T-helper 22 cell (primary cell): Measurements from ENCODE around the gene RFX1.
A peak's percentile ranks its signal among the peaks of the same experiment; 100 is the strongest.

Source experiments
- DNase-seq: peaks from one replicate; pipeline ENCODE4 v3.0.0-alpha.2; 2020; ENCODE audit warnings: low read depth

The RFX1 gene

DNA sequence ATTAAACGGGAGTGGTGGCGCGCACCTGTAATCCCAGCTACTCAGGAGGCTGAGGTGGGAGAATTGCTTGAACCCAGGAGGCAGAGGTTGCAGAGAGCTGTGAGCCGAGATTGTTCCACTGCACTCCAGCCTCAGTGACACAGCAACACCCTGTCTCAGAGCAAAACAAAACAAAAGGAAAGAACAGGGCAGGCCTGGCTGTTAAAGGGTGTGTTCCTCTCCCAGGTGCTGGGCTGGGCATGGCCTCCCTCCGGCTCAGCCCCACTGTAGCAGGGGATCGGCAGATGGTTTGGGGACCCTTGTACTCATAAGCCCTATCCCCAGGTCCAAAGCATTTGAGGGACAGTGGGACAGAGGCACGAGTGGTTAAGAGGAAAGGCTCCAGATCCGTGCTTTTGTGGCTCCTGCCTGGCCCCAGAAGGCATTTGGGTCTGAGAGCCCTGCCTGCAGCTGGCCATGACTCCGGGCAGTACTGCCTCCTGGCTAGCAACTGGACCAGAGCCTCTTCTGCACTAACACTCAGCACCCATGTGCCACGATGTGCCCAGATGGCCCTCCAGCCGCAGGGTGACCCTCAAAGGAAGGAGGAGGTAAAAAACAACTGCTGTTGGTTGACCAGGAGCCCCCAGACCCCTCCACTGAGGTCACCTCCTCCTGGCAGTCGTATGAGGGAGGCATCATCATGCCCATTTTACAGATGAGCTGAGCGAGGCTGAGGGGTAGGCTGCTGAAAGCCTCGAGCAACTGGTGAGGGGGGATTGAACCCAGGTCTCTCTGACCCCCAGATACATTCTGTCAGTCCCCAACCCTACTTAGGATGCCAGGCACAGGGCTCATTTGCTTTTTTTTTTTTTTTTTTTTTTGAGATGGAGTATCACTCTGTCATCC, 10.0 kb downstream of the RFX1 start:
- DNase-seq: no peak

DNA sequence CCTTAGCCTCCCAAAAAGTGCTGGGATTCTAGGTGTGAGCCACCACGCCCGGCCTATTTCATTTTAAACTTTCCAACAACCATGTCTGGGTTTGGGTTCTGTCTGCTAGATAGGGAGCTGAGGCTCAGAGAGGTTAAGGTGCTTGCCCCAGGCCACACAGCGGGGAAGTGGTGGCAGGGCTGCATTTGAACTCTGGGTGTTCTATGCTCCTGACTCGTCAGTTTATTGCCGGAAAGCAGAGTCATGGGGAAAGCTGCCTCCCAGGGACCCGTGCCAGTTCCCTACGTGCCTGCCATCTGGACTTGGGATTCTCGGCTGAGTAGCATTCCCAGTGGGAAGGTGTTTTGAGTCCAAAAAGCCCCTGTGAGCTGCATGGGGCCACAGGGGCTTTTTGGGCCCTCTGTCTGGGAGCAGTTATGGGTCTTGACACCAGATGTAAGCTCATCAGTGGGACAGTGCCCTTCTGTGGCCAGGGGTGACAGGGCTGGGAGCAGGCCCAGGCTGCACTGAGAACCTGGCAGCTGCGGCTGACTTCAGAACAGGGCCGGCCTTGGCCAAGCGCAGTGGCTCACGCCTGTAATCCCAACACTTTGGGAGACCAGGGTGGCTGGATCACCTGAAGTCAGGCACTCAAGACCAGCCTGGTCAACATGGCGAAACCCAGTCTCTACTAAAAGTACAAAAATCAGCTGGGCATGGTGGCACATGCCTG, 10.9 kb downstream of the RFX1 start:
- DNase-seq: no peak

DNA sequence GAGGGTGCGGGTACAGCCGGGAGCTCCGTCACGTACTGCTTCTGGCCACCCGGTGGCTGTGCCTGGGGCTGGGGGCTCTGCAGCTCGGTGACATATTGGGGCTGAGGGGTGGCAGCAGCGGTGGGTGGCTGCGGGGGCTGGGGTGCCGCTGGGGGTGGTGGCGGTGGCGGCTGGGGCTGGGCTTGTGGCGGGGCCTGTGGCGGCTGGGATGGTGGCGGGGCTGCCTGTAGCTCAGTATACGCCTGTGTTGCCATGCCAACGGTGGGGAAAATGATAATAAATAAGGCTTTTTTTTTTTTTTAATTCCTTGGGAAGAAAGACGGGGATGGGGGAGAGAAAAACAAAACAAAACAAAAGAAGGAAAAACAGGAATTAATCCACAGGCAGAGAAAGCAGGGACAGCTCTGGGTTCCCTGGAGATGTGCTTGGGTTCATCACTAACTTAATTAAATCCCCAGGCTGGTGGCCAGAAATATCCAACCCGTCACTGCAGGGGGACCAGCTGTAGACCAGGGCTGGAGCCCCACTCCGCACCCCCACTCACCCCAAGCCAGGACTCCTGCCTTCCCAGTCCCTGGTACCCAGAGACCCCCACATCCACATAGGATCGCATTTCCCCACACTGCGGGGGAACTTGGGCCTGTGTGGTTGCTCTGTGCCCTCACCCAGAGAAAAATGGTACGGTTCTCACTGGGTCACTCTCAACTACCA, 12.4 kb downstream of the RFX1 start:
- no peak for DNase-seq

DNA sequence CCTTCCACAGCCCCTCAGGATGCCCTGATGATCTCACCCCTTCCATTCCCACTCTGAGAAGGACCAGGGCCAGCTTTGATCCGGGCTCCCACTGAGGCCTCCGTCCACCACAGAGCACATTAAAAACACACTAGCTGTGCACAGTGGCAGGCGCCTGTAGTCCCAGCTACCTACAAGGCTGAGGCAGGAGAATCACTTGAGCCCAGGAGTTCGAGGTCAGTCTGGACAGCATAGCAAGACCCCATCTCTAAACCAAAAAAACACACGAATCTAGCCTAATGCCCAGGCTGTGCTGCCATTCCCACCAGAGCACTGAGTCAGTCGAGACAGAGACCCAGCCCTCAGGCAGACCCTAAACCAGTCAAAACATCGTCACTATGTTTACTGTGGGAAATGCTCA, 14.1 kb downstream of the RFX1 start:
- no peak for DNase-seq

DNA sequence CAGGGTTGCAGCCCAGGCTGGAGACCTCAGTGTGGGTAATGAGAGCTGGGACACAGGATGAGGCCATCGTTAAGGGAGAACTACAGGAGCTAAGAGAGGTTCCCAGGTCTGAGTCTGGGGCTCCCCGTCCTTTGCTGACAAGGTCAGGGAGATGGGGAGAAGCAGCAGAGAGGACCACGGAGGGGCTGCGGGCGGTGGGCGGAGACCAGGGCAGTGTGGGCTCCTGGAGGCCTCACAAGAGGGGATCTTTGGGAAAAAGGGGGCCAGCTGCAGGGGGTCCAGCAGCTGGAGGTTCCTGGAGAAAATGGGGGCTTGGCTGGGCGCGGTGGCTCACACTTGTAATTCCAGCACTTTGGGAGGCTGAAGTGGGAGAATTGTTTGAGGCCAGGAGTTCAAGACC, 16.0 kb downstream of the RFX1 start:
- no peak for DNase-seq

DNA sequence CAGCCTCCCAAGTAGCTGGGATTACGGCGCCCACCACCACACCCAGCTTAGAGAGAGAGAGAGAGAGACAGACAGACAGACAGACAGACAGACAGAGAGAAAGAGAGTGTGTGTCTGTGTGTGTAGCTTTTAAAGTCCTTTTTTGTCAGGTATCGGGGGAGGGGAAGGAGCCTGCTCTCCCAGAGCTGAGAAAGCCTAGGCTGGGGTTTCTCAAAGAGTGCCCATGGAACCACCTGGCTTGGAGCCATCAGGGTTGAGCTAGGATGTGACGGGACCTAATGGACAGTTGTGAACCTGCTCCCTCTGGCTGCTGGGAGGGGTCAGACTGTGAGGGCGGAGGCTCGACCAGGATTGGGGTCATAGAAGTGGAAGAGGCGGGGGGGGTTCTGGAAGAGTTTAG, 16.6 kb downstream of the RFX1 start:
- no peak for DNase-seq

DNA sequence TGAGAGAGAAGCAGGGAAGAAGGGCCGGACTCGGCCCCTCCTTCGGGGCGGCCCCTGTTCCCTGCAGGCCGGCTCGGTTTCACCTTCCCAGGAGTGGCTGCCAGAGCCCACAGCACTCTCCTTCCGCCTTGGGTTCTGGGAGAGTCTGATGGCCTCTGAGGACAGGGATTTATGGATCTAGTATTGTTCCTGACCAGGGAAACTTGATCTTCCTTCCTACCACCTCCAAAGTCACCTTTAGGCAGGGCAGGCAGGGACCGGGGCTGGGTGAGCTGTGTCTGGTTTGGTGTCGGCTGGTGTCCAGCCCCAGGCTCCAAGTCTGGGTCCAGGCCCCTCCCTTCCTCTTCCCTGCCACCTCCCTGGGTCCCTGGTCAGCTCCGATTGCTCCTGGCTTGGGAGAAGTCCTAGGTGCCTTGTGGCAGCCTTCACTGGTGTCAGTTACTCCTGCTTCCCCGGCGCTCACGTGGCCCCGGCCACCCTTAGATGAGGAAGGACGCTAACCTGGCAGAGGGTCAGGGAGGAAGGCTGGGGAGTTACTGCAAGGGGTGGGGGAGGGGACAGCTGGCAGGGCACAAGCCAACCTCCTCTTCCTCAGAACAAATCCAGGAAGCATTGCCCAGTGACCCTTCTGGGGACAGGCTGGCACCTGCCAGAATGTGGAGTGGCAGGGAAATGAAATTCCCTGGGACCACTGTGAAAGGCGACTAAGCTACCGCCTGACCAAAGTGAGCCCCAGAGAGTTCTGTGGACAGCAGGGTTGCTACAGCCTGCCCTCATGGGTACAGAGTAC, 18.8 kb downstream of the RFX1 start:
- DNase-seq: no peak

DNA sequence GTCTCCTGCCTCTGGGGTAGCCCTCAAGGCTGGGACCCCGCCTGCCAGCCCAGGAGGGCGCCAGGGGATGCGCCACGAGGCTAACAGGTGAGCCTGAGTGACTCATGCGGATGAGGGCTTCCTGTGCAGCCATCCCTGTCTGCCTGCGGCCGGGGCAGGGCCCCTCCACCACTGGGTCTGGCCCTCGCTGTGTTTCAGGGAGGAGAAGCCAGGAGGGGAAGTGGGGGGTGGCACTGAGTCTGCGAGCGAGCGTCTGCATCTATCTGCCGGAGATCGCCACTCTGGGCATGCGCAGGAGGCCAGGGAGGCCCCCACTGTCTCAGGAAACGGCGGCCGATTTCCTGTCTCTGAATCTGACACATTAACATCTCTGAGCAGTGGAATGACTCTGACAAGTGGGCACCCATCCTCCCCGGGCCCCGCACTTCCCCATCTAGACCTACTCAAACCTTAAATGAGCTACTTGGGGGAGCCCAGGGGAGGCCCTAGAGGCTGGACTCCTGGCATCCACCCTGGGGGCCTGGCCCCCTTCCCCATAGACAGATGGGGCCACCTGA, 19.7 kb downstream of the RFX1 start:
- peak; percentile 100 for DNase-seq

DNA sequence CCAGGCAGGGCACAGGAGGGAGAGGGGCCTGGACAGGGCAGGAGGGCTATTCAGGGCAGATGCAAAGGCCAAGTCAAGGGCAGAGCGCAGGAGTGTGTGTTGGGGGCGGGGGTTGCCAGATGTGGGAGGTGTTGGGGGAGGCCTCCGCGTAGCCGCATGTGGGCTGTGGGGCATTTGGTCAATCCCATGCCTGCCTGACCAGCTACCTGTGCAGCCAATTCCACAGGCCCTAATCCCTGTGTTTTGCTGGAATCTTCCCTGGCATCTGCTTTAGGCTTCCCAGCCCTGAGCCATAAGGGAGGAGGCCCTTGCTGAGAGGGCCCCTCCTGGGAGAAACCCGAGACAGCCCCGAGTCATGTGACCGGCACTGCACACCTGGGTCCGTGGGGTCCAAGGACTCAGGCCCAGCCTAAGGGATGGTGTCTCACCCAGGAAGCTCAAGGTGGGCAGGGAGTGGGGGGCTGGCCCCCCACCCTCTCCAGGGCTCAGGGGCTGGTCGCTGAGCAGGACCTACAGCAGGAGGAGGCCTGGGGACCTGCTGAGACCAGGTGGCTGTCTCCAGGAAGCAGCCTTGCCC, 20.3 kb downstream of the RFX1 start:
- peak; percentile 12 for DNase-seq

DNA sequence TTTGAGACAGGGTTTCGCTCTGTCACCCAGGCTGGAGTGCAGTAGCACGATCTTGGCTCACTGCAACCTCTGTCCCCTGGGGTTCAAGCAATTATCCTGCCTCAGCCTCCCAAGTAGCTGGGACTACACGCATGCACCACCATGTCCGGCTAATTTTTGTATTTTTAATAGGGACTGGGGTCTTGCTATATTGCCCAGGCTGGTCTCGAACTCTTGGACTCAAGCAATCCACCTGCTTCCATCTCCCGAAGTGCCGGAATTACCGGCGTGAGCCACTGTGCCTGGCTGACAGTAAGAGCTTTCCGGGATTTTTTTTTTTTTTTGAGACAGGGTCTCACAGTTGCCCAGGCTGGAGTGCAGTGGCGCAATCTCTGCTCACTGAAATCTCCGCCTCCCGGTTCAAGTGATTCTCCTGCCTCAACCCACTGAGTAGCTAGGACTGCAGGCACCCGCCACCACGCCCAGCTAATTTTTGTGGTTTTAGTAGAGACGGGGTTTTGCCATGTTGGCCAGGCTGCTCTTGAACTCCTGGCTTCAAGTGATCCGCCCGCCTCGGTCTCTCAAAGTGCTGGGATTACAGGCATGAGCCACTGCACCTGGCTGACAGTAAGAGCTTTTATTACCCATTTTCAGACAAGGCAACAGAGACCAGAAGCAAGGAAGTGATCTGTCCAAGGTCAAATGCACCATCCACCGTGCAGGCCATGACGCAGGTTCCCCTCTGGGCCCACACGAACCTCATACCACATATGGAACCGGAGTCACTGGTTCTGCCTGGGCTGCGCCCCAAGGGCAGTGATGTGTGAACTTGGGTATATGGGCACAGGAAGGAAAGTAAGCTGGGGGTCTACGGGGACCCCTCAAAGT, 21.0 kb downstream of the RFX1 start:
- peak; percentile 51 for DNase-seq

DNA sequence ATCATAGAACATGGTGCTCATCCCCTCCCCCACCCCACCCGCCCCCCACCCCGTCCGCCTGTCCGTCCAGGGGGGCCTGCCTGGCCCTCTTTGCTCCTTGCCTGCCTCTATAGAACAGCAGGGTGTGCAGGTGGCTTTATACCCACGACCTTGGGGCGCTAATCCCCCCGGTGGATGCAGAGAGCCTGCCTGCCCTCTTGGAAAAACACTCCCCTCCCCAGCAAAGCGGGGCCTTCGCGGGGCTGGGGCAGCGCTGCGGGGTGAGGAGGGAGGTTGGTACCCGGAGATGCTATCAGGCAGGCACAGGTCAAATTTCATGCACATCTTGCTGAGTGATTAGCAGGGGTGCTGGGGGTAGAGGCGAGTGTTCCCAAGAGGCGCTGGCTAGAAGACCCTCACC, 21.9 kb downstream of the RFX1 start:
- no peak for DNase-seq

DNA sequence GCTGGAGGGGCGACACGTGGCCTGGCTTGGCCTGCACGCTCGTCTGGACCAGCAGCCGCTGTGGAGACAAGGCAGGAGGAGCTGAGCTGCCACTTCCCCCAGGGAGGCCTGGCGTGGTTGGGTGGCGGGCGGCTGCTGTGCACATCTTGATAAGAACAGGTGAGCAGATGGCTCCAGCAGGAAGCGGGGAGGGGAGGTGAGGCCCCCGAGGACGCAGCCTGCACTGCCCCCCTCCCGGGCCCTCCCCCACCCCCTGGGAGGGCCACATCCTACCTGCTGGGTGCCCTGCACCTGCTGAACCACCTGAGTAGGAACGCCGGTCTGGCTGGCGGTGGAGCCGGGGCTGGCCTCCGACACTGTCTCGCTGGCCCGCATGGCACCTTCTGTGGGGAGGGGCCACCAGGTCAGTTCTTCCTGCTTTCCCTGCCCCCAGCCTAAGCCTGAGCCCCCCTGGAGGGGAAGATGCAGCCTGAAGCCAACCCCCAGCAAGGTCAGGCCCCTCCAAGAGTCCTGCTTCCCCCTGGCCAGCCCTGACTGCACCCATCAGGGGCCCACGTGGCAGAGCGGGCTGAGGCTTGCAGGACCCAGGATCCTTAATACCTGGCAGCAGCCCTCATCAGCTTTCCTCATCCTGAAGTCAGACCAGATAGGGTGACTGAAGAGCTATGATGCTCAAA, 22.8 kb downstream of the RFX1 start:
- peak; percentile 33 for DNase-seq

DNA sequence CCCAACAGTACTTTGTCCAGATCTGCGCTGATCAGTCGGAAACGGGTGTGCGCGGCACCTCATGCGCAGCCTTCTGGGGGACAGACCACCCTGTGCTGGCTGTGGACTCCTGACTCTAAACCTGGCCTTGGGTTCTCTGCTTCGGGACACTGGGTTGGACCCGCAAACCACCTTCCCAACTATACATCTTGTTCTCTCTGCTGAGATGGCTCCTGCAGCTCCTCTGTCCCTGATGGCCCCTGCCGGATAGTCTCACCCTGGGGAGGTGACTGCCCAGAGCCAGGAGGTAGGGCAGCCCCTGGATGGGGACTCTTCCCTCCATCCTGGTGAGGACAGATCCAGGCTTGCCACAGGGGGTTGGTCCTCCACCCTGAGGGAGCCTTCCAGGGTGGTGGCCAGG, 23.3 kb downstream of the RFX1 start:
- DNase-seq: no peak

DNA sequence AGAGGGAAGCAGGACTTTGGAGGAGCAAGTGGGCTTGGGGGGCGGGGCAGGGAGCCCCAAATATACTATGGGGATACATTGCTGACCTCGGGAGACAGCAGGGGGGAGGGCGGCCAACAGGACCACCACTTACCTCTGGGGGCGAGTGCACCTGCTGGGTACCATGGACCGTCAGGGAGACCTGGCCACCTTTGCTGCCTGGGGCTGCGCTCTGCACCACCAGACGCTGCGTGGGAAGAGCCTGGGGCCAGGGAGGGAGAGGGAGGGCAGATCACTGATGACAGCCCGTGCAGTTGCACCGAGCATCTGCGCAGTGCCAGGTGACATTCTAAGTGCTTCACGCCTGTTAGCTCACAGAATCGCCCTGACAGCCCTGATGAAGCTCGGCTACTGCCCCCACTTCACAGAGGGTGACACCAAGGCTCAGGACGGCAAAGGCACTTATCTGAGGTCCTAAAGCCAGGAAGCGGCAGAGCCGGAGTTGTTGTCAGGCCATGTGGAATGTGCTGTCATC, 24.1 kb downstream of the RFX1 start:
- no peak for DNase-seq

DNA sequence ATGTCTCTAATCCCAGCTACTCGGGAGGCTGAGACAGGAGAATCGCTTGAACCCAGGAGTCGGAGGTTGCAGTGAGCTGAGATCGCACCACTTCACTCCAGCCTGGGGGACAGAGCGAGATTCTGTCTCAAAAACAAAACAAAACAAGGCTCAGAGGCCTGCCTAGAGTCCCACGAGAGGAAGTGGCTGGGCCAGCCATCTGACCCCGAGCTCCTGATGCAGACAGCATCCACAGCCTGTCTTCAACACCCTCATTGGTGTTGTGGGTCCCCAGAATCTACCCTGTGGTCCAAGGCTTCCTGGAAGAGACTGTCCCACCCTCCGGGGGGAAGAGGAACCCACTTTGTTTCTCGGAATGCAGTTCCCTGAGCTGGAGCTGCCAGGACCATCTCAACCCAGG, 24.7 kb downstream of the RFX1 start:
- DNase-seq: no peak

DNA sequence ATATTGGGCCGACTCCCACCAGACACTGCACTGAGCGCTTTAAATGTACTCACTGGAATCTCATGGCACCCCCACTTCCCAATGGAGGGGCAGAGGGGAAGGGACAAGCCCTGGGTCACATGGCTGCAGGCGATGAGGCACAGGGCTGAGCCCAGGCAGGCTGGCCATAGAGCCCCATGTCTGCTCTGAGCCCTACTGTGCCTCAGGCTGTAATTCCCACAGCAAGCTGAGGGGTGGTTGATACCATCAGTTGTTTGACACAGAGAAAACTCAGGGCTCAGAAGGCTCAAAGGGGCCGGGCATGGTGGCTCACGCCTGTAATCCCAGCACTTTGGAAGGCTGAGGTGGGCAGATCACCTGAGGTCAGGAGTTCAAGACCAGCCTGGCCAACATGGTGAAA, 25.1 kb downstream of the RFX1 start:
- no peak for DNase-seq

DNA sequence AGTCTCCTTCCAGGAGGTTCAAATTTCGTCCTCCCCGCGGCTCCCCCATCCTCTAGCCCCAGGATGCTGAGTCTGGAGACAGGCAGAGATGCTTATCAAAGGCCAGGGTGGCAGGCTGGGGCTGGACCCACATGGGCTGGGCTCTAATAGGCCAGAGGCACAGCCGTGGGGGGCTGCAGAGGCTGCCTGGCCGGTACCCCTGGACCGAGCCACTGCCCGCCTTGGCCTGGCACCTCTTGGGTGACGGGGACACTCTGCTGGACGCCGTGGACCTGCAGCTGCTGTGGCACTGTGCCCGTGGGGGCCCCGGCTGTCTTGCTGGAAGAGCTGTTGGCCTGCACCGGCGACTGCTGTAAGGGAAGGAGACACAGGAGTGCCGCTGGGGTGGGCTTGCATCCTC, 25.8 kb downstream of the RFX1 start:
- DNase-seq: no peak

DNA sequence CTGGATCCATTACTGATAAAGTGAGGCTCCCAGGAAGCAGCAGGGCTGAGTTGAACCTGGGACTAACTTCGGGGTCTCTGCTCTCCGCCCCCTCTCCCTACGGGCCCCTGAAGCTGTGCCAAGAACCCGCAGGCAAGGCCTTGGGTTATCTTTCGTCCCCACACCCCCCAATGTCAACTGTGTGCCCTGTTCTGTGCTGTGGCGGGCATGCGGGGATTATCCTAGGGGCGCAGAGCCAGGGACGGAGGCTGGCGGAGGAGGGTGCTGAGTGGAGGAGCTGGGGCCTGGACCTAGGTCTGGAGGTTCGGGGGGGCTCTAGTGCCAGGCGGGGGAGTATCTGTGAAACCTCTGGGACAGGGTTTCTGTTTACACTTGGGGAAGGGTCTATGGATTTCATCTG, 26.4 kb downstream of the RFX1 start:
- no peak for DNase-seq

DNA sequence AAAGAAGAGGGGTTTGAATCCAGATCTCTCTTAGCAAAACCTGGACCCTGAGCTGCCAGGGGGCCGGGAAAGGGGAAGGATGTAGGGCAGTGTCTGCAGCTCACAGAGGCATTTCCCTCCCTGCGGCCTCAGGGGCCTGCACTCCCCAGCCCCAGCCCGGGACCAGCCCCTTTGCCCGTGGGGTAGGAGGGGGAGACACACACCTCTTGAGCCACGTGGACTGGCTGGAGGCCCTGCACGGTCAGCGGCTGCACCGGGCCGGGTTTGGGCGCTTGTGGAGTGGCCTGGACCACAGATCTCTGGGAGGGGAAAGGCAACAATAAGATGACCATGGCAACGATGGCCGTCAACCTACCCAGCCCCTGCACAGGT, 26.9 kb downstream of the RFX1 start:
- no peak for DNase-seq
